ENCODE results near the gene RFX7. TPM values are rescaled to one million over a fixed set of nuclear protein-coding genes. Genes with fewer than 3 reads are reported as not detected.

RFX7 gene
- total RNA-seq, 1 donor from 2014 or later: 7.0 TPM

DNA sequence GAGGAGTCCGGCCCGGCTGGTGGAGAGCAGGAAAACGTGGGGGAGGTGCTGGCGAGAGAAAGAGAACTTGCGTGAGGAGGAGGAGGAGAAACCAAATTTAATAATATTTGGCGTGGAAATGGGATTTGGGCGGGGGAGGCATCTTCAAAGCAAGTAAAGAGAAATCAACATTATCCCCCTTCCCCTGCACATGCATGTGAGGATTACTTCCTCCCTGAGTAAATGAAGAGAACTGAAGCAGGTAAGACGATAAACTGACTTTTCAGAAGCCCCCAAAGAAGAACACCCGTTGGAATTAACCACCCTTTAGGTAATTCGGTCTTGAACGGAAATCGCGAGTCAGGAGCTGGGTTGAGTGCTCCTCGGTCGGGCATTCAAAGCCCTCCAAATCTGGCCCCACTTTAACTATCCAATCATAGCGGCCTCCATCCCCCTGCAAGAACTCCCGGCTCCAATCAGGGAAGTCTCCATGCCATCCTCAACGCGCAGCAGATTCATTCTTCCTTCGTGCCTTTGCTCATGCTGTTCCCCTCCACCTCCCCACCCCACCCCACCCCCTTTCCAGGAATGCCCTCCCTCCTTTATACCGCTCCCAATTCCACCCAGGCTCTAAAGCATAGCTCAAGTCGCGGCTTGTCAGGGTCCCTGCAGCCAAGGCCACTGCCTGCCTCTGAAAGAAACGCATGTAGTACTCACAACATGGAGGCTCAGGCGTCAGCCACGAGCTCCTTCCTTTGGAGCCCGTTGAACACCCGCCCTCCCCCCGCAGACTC lies 545 bp upstream of the RFX7 start:
- peak; percentile 92 for DNase-seq (ENCODE audit: low spot score)

DNA sequence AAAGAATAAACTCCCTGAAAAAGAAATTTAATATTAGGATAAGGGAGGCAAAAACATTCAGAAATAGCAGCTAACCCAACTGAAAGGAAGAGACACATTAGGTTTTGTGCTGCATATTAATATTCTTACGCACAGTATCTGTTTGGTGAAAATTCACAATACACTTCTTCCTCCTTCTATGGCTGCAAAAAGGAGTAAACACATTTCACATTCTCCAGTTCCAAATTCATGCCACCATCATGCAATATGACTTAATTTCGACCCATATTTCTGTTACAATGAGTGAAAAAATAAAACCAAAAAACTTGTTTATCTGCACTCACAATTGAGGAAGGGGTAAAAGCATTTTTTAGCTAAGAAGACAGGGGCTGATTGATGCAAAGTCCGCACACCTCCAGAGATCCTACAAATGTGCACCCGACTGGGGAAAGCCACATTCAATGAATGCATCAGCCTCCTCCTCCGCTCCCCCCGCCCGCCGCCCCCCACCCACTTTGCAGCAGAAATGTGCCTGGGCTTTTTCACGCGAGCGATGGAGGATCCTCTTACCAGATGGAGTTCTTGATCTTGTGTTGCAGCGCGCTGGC lies 1.0 kb downstream of the RFX7 start:
- DNase-seq (ENCODE audit: low spot score): peak; percentile 18

DNA sequence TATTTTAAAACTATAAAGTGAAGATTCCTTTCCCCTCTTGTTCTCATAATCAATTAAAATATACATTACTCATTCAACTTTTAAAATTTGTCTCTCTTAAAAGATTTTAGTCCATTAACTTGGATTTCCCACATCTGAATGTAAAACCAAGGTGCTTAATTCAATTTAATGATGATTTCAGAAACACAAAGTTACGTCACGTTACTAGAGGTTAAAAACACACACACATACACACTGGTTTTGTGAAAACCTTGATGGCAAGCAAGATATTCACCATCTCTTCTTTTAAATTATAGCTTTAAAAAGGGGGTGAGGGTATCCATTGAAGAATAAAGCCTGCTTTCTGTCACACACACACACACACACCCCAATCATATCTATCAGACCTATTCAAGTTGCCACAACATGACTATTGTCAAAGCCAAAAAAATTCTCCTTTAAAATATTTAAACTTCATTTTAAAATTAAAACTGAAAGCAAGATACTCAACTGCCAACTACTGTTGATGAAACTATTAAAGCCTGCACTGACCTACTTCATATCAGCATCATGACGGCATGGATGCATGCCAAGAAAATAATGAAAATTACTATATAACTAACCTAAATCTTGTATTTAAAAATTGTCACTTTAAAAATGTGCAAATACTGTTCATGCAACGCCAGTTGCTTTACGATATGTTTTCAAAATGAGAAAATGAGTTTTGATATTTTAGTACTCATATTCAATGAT lies 2.1 kb downstream of the RFX7 start:
- DNase-seq (ENCODE audit: low spot score): peak; percentile 6

DNA sequence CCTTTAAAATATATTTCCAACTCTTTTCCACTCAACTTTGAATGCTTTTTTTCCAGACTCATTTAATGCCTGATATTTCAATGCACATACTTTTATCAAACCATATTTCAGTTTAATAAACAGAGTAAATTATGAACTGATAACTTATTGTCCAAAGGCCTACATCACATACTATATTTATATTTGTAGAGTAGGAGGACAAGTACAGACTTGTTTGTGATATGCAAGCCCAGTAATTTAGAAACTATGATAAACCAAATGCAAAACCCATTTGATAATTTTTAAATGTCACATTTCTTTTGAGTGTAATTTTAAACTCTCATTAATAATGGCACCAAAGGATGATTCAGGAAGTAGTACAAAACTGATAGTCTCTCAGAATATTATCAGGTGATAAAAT lies 3.3 kb downstream of the RFX7 start:
- no peak for DNase-seq (ENCODE audit: low spot score)

DNA sequence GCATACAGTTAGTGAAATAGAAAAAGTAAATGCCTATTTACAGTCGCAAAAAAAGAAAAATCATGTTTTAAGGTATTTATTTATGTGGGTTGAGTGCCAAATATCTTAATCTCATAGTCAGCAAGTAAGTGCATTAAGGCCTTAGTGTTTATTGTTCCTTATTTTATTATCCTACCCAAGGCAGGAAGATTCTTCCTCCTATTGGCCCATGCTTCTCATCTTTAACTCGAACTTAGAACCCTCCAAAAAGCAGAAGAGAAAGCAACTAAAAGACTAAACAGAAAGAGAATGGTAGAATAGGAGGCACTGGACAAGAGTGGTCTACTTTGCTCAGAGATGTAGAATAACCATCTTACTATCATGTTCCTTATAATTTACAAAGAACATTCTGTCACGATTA lies 7.5 kb downstream of the RFX7 start:
- DNase-seq (ENCODE audit: low spot score): no peak

DNA sequence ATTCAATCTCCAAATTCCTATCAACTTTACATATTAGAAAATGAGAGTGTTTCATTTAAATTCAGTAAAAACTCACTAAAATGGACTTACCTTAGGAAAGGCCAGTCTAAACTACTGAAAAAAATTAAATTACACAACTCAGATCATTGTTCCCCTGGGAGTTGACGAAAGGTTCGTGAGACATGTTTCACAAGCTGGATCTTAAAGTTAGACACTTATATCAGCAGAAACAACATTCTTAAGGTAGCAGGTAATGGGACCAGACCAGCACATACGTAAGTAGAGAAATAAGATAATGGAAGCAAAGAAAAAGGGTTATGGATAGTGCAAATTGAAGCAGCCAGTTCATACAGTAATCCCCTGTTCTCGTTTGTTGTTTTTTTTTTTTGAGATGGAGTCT lies 8.9 kb downstream of the RFX7 start:
- DNase-seq (ENCODE audit: low spot score): no peak

DNA sequence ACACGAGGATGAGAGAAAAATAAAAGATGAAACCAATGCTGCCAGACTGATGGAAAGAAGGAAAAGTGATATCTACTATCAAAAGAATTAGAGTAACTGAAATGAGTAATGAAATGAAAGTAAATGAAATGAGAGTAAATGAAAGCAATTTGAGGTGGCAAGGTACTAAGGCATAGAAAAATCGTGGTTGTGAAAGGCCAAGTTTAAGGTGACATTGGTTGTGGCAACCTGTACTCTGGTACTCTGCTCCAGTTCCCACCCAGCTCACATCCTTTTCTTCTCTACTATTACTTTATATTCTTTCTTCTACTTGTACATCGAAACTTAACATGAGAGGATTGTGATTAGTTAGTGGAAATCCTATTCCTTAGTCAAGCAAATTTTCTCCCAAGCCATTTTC lies 10.1 kb downstream of the RFX7 start:
- no peak for DNase-seq (ENCODE audit: low spot score)

DNA sequence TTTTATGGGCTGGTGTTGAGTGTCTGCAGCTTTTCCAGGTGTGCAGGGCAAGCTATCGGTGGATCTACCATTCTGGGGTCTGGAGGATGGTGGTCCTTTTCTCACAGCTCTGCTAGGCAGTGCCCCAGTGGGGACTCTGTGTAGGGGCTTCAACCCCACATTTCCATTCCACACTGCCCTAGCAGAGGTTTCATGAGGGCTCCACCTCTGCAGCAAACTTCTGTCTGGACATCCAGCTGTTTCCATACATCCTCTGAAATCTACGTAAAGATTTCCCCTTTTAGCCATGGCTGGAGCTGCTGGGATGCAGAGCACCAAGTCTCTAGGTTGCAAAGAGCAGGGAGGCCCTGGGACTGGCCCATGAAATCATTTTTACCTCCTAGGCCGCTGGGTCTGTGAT lies 11.6 kb downstream of the RFX7 start:
- no peak for DNase-seq (ENCODE audit: low spot score)

DNA sequence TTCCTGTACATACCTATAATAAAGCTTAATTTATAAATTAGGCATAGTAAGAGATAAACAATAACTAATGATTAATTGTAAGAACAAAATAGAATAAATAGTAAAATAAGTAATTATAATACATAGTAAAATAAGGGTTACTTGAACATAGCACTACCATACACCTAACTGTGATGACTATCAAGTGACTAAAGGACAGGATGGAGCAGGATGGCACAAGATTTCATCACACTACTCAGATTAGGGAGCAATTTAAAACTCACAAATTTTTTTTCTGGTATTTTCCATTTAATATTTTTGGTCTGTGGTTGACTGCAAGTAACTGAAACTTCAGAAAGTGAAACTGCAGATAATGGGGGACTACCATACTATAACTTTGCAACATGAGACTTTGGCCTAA lies 14.8 kb downstream of the RFX7 start:
- no peak for DNase-seq (ENCODE audit: low spot score)

DNA sequence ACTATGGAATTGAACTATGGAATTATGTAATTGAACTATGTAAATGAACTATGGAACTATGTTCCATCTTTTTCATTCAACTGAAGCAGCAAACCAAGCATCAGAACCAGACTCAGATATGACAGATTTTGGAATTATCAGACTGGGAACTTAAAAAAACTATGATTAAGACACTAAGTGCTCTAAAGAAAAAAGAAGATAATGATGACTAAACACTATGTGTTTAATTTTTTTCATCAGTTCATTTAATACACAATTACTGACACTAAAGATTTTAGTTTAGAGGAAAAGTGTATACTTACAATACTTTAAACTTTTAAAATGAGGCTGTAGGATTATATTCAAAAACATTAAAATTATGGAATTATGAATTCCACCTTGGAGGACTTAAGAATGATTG lies 15.3 kb downstream of the RFX7 start:
- no peak for DNase-seq (ENCODE audit: low spot score)

DNA sequence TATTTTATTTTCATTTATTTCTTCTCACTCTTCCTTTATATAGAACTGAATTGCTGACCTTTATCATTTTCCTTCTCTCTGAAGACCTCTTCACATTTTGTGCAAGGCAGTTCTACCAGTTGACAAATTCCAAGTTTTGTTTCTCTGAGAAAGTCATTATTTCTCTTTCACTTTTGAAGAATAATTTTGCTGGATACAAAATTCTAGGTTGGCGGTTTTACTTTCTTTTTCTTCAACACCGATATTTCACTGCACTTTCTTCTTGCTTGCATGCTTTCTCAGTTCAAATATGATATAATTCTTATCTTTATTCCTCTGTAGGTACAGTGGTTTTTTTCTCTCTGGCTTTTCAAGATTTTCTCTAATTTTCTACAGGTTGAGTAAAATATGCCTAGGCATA lies 15.9 kb downstream of the RFX7 start:
- DNase-seq (ENCODE audit: low spot score): no peak

DNA sequence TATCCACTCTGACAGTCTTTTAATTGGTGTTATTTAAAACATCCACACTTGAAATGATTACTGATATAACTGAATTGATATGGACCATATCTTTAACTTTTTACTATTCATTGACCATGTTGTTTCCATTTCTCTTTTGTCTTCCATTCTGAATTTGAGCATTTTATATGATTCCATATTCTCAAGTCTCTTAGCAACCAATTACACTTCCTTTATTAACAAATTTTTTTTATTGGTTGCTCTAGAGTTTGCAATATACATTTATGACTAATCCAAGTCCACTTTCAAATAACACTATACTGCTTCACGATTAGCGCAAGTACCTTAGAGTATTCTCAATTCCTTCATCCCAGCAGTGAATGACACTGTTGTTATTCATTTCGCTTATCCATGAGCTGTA lies 16.4 kb downstream of the RFX7 start:
- no peak for DNase-seq (ENCODE audit: low spot score)

DNA sequence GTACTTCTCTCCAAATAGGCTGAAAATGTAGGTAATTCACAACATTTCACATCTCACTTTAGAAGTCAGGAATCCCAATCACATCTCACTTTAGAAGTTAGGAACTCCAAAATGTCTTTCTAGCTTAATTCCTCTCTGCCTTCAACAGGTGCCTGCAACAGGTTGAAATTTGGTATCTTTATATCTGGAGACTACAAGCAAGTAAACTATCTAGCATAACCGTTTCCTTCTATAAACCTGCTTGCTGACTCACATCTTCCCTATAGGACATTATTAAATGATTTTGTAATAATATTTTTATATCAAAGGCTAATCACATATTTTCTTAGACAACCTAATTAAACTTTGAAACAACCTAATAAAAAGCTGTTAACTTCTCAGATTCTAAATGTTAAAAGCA lies 18.2 kb downstream of the RFX7 start:
- no peak for DNase-seq (ENCODE audit: low spot score)

DNA sequence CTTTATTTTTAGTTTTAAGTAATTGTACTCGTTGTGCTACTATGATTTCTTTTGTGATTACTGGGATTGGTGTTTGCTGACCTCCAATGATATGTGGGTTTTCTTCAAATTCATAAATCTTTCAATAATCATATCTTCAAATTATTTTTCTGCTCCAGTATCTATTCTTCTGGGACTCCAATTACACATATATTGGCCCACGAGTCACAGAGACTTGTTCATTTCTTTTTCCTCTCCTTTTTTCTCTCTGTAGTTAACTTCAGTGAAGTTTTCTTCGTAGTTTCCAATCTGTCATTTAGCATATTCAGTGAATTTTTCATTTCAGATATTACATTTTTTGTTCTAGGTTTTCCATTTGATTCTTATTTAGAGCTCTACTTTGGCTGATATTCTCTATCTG lies 21.4 kb downstream of the RFX7 start:
- no peak for DNase-seq (ENCODE audit: low spot score)

DNA sequence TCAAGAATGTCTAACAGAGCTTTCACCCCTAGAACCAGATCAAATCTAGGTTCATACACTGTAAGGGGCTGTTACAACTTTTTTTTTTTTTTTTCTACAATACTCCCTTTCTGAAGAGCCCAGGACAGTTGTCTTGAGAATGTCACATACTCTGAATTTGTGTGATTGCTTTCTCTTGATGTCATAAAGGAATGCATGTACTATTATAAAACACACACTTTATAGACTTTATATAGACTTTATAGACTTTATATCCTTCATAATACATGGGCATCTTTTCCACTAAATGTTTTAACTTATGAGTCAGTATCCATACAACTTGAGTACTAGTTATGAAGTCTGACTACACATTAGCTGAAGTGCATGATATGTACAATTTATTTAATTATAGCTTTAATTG lies 26.3 kb downstream of the RFX7 start:
- DNase-seq (ENCODE audit: low spot score): no peak

DNA sequence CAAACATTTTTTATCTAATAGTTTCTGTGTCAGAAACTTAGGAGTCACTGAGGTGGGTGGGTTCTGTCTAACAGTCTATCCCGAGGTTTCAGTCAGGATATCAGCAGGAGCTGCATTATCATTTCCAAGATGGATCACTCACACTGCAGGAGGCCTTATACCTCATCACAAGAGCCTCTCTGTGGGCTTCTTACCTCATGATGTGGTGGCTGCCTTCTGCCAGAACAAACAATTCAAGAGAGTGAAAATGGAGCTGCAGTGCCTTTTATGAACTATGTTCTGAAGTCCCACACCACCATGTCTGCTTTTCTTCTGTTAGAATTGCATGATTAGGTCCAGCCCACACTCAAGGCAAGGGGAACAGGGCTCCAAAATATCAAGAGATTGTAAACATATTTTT lies 27.9 kb downstream of the RFX7 start:
- DNase-seq (ENCODE audit: low spot score): no peak

DNA sequence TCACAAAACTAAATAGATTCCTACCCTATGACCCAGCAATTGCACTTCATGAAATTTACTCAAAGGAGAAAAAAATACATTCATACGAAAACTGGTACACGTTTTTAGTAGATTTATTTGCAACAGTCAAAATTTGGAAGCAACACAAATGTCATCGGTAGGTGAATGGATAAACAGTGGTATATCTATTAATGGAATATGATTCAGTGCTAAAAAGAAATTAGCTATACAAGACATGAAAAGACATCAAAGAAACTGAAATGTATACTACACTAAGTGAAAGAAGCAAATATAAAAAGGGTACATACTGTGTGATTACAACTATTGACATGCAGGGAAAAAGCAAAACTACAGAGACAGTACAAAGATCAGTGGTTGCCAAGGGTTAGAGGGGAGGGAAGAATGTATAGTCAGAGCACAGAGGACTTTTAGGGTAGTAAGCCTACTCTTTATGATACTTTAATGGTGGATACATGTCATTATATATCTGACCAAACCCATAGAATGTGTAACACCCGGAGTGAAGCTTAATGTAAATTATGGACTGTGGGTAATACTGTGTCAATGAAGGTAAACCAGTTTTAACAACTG lies 31.6 kb downstream of the RFX7 start:
- no peak for DNase-seq (ENCODE audit: low spot score)

DNA sequence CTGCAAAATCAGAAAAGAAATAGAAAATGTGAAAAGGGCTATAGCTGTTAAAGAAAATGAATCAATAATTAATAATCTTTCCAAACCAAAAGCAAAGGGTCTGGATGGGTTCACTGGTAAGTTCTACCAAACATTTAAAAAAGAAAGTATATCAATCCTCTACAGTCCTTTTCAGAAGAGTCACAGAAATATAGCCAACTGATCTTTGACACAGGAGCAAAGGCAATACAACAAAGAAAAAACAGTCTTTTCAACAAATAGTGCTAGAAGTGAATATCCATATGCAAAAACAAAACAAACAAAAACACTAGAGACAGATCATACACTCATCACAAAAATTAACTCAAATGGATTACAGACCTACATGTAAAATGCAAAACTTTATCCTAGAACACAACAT lies 32.6 kb downstream of the RFX7 start:
- DNase-seq (ENCODE audit: low spot score): no peak

DNA sequence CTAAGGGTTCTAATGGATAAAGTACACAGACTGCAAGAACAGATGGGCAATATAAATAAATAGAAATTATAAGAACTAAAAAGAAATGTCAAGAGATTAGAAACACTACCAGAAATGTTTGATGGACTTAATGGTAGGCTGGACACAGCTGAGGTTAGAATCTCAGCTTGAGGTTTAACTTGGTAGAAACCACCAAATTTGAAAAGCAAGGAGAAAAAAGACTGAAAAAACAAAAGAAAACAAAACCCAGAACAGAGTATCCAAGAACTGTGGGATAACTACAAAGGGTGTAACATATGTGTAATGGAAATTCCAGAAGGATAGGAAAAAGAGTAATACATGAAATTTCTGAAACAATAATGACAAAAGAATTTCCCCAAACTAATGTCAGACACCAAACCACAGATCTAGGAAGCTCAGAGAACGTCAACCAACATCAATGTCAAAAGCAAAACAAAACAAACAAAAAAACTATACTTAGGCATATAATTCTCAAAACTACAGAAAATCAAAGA lies 35.0 kb downstream of the RFX7 start:
- DNase-seq (ENCODE audit: low spot score): no peak

DNA sequence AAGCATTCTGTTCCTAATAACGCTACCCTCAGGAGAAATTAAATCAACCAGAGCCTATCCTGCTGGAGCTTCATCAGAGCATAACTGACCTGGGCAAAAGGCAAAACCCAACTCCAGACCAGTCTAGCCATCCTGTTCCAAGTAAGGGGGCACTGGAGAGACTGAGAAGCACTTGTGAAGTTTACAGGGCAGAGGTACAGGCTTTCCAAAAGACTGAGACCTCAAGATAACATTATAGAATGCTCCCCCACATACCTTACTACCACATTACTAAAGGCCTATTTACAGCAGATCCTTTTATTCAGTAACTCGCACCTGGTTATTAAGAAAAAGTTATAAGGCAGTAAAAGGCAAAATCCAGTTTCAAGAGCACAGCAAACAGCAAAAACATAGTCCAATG lies 35.5 kb downstream of the RFX7 start:
- no peak for DNase-seq (ENCODE audit: low spot score)

DNA sequence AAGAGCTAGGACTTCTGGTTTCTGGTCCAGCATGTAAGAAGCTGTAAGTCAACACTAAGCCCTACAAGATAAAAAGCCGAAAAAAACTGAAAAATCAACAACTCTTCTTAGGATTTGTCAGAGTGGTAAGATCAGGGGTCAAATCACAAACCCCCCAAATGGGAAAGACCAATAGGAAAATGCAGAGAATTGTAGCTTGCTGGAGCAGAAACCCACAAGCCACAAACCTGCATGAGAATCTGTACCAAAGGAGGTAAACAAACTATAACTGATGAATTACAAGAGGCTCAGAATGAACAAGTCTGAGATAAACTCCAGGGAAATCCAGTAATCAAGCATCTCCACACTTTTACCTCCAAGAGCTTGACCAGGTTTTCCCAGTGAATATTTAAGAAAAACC lies 36.0 kb downstream of the RFX7 start:
- no peak for DNase-seq (ENCODE audit: low spot score)

DNA sequence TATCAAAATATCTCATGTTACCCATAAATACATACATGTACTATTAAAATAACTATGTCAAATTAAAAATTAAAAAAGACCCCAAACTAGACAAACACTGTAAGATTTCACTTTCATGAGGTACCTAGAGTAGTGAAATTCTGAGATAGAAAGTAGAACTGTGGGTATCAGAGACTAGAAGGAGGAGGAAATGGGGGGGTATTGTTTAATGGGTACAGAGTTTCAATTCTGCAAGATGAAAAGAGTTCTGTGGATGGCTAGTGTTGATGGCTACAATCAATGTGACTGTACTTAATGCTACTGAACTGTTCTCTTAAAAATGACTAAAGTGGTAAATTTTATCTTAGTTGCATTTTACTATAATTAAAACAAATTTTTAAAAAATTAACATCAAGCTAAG lies 36.6 kb downstream of the RFX7 start:
- DNase-seq (ENCODE audit: low spot score): no peak

Measured in umbilical cord (tissue), 2 donors.